ENCODE data around the gene CEACAM4.
"Not testable (repeated sequence)": the region's sequence is repeated elsewhere in the genome, so short reads cannot be mapped to it uniquely, and the experiment has no call there.

CEACAM4 gene

GRCh38 chr19:41584931-41585330, 41.9 kb downstream of the CEACAM4 start:
- DNase-seq (ENCODE audit: low spot score): no peak

- no peak for DNase-seq (ENCODE audit: low spot score)
Measured at GRCh38 chr19:41584260-41584810, 42.5 kb downstream of the CEACAM4 start.

- not testable (repeated sequence) for DNase-seq (ENCODE audit: low spot score)
Measured at GRCh38 chr19:41582577-41583182, 44.2 kb downstream of the CEACAM4 start.

GRCh38 chr19:41581068-41581467, 45.8 kb downstream of the CEACAM4 start:
- not testable (repeated sequence) for DNase-seq (ENCODE audit: low spot score)

- no peak for DNase-seq (ENCODE audit: low spot score)
Measured at GRCh38 chr19:41578886-41579285, 48.0 kb downstream of the CEACAM4 start.

- DNase-seq (ENCODE audit: low spot score): no peak
Measured at GRCh38 chr19:41577833-41578232, 49.0 kb downstream of the CEACAM4 start.

GRCh38 chr19:41577144-41577830, 49.6 kb downstream of the CEACAM4 start:
- no peak for DNase-seq (ENCODE audit: low spot score)

GRCh38 chr19:41575998-41576397, 50.9 kb downstream of the CEACAM4 start, which contains the start of gene CEACAM21:
Gene CEACAM21 (plus strand): TSS chr19:41576166. CDS start chr19:41576275, 109 bp downstream.
- no peak for DNase-seq (ENCODE audit: low spot score)

GRCh38 chr19:41570639-41571112, 56.2 kb downstream of the CEACAM4 start:
- peak; percentile 72 for DNase-seq (ENCODE audit: low spot score)

- no peak for DNase-seq (ENCODE audit: low spot score)
Measured at GRCh38 chr19:41570179-41570578, 56.7 kb downstream of the CEACAM4 start.

GRCh38 chr19:41569481-41570150, 57.3 kb downstream of the CEACAM4 start:
- no peak for DNase-seq (ENCODE audit: low spot score)
